Retinal pigment epithelial cell (primary cell): ENCODE results near the gene OR2T2.
"Not testable (repeated sequence)": the region's sequence is repeated elsewhere in the genome, so short reads cannot be mapped to it uniquely, and the experiment has no call there.

Experiments
- DNase-seq: peaks from one replicate; pipeline ENCODE4 v3.0.0-alpha.2; 2010; ENCODE audit warnings: low read depth
- H3K4me3 ChIP-seq: 2 replicates; pipeline ENCODE4 v1.5.1; 2011; ENCODE audit warnings: mild to moderate bottlenecking, low read length, control low read depth, moderate library complexity

Gene OR2T2

DNA sequence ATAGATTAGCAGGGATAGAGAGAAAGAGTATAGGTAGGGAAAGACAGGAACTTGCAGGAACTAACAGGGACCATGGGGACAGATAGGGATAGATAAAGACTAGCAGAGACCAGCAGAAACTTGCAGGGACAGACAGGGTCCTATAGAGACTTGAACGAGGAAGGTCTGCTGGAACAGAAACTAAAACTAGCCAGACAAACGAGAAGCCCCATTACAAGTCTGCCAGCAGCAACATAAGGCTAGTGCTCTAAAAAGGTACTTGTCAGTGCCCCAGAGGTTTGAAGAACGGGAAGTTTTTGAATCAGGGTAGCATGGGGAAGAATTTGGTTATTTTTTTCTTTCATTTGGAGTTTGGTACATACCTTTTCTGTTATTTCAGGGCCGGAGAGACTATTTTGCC, 13.2 kb upstream of the OR2T2 start:
- DNase-seq, H3K4me3 ChIP-seq: not testable (repeated sequence)

DNA sequence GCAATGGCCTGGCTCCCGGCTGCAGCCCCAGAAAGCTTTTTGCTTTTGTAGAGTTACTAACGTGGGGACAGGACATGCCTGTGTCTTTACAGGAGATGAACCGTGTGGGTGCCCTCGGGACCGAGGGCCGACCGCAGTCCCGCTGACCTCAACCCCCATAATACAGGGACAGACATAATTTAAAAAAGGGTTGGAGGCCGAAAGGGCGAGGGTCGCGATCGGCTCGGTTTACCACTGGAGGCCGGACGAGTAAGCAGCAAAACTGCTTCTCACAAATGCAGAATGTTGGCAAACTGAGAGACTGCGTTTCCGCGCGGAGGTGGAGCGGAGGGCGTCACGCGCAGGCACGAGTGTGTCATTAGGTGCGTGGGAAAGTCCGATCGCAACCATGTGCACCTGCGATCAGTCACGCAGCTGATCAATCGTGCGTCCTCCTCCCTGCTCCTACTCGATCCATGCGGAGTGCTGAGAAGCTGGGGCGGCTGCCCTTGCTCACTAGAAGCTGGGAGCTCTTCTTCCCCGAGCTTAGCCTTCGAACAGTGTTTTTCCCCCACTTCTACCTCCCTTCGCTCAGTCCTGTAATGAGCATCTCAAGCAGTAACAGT, 11.5 kb upstream of the OR2T2 start:
- not testable (repeated sequence) for H3K4me3 ChIP-seq, DNase-seq

DNA sequence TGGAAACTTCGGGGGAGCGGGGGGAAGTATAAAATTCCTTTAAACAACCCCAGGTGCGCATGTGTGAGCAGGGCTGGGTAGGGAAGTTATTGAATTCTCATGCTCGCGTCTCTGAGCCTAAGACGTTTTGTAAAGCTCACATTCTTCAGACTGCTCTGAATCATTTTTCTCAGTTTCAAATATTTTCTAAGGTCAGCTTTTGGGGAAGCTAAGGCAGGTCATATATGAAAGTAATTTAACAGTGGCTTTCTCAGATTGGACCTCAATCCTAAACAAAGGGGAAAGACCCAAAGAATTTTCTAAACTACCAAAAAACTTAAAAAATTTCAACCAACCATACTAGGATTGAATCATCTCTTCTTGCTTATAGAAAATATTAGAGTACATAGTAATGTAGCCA, 10.5 kb upstream of the OR2T2 start:
- H3K4me3 ChIP-seq, DNase-seq: not testable (repeated sequence)

DNA sequence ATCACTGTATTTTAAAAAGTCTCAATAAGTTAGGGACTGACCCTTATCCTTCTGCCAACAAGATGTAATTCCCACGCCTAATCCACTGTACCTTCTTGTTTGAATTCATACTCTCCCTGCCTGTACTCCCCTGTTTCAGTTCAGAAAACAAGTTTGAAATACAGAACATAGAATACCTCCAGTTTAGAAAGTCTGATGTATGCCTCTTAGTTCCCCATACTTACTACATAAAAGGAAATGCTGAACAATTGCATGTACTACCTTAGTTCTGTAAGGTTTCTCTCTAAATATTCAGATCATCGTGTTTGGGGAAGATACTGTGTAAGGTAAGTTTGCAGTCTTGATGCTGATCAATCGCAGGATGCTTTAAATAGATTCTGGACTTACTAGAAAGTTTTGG, 9.1 kb upstream of the OR2T2 start:
- DNase-seq, H3K4me3 ChIP-seq: not testable (repeated sequence)

DNA sequence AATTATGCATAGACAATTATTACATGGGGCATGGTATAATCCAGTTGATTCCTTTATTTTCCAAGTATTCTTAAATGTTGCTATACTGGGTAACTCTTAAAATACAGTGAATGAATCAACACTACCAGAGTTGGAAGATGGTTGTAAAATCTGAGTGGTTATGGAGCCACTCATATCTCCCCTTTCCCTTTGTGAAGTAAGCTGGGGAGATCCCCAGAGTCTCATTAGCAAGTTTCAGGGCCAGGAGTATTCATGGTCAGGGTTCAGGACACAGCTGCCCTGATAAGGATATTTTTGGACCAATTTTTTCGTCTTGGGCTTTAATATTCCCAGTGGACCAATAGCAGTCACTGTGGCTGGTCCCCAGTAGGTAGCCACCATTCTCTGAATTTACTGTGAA, 6.8 kb upstream of the OR2T2 start:
- DNase-seq, H3K4me3 ChIP-seq: not testable (repeated sequence)

DNA sequence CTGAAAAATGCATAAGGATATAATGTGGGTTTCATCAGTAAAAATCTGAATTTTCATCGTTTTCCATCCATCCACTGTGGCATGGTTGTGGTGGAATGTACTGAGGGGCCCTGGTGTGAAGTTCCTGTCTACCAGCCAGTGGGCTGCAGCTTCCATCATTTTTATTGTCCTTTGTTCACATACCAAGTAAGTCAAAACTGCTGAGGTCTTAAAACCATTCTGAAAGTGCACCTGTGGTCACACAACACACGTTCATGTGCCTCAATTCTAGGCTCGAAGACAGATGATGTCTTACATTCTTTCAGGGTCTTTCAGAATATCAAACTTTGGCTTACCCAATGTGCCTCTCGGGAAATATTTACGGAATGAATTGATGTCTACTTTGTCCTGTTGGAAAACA, 6.2 kb upstream of the OR2T2 start:
- DNase-seq, H3K4me3 ChIP-seq: not testable (repeated sequence)

DNA sequence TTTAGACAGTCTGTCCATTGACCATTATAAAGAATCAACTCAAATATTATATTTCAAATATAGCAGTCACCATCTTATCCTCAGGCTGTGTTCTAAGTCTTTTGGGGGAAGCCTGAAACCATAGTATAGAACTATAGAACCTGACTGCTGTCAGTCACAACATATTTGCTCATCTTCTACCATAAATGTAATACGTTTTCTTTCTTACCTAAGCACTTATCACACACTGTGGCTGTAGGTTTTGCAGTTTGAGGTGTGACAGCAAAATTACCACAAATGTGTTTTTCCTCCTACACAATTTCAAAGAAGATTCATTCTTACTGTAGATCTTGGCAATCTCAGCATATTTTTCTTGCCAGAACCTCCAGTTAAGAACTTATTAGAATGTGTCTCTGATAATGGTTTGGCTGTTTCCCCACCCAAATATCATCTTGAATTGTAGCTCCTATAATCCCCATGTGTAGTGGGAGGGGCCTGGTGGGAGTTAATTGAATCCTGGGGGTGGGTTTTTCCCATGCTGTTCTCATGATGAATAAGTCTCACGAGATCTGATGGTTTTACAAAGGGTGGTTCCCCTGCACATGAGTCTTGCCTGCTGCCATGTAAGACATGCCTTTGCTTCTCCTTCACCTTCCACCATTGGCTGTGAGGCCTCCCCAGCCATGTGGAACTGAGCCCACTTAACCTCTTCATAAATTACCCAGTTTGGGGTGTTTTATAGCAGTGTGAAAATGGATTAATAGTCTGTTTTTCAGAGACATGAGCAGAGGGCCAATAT, 2.7 kb upstream of the OR2T2 start:
- H3K4me3 ChIP-seq, DNase-seq: not testable (repeated sequence)

DNA sequence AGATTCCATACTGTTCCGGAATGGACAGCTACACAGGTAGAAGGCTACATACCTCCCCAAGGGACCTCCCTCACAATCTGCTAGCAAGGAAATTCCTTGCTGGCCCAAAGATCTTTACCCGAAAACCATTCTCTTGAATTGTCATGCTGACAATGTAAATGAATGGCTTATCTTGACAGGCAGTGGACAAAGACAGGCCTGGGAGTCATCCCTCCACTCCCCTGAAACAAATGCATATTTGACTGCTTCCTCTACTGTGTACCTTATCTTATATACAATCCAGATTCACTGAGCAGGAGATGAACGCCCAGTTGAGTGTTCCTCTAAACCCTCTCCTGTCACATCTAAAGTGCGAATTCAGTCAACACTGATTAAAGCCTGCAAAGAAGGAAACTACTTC, 834 bp upstream of the OR2T2 start:
- DNase-seq, H3K4me3 ChIP-seq: not testable (repeated sequence)

DNA sequence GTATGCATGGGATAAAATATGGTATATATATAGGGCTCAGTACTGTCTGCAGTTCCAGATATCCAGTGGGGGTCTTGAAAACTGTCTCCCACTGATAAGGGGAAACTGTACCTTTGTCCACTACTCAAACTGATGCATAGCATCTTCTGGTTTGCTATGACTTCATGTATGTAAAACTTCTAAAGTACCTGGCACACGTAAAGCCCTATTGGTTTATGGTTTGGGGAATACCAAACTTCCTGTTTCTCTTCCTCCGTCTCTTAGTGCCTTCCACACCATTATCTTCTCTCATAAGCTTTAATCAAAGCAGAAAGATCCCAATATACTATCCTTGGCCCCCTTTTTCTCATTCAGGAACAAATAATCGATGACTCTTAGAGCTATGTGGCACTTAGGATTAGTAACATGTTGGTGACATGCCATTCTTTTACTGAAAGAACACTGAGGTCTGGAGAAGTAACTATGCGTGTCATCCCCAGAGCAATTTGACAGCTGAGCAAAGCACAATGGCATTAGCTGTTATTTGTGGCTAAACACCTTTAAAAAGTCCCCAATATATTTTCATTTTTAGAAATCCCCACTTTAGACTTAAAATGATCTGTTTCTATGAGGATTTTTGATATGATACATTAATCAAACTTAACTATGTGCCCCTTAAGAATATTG, 3.1 kb downstream of the OR2T2 start:
- DNase-seq, H3K4me3 ChIP-seq: not testable (repeated sequence)

DNA sequence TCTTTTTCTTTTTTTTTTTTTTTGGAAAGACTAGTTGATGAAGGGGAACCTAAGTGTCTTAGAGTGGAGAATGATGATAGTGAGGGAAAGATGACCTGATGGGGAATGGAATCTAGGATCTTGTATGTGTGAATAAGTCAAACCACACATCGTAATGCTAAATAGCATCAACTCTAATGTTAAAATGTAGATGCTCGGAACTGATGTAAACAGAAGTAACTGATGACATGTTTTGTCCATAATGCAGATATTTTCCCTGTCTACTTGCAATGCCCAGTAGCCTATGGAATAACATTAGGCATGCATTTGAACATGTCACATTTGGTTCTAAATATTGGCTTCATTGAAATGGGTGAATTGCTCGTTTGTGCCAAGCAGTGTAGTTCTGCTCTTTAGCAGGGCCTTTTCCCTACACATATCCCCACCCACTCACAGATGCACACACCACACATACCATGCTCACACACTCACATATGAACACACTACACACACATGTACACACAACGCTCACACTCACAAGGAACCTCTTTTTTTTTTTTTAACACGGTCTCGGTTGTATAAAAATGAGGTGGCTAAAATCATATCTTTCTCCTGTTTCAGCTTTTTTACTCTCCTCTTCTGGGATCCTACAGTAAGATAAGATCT, 4.5 kb downstream of the OR2T2 start:
- not testable (repeated sequence) for DNase-seq, H3K4me3 ChIP-seq

DNA sequence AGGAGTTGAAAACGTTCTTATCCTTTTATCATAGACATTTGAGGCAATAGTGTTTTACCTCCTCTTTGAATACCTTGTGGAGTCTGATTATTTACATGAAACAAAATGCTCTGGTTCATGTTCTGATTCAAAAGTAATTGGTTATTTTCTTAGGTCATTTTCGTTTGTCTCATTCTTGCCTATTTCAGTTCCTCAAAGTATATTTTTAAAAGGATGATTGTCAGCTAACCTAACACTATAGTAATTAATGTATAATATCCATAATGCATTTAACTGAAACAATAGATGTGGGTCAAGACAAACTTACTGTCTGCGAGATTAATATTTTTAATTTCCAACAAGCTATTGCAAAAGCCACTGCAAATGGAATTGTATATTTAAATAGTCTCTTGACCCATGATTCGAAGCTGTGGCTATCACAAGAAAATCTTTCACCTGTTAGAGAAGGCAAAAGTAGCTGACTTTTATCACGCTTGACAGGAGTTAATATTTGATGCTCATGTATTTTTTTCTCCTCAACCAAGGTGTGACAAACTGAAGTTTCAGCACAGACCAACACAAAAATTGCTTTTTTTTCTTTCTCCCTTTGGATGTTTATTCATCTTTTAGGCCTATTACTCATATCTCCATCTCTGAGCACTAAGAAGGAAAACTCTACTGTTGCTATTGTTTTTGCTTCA, 5.2 kb downstream of the OR2T2 start:
- not testable (repeated sequence) for H3K4me3 ChIP-seq, DNase-seq

DNA sequence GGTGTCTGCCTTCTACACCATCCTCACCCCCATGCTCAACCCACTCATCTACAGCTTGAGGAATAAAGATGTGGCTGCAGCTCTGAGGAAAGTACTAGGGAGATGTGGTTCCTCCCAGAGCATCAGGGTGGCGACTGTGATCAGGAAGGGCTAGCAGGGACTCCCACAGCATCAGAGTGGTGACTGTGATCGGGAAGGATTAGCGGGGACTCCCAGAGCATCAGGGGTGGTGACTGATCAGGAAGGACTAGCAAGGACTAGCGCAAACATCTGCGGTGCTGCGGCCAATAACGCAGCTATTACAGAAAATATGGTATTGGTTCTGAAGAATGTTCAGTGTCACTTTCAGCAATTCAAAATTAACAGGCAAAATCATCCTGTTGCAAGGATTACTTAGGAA, 8.2 kb downstream of the OR2T2 start:
- H3K4me3 ChIP-seq, DNase-seq: not testable (repeated sequence)

DNA sequence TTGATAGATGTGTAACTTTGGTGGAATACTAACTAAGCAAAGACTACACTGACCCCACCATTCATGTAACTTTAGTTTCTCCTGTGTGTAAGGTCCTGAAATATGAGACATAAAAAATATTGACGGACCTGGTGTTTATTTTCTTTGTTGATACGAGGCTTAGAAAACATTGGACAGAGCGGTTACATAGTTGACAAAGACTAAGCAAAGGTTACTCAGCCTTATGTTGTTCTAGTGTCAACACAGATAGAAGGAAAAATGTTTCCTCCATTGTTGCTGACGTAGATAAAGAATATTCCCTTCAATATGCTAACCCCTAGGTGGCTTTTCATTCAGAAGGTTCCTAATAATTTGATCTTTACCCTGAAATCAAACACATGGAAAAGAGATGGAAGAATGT, 9.6 kb downstream of the OR2T2 start:
- not testable (repeated sequence) for DNase-seq, H3K4me3 ChIP-seq

DNA sequence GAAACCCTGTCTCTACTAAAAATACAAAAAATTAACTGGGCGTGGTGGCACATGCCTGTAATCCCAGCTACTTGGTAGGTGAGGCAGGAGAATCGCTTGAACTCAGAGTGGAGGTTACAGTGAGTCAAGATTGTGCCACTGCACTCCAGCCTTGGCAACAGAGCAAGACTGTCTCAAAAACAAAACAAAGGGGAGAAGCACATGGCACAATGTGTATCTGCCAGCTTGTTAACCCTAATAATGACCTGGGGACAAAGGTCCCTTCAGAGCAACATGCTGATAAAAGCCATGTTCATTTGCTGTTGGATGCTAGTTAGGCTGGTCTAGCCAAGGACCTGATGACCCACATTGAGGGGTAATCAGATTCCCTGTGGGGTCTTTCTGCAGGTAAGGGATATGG, 11.2 kb downstream of the OR2T2 start:
- not testable (repeated sequence) for DNase-seq, H3K4me3 ChIP-seq

DNA sequence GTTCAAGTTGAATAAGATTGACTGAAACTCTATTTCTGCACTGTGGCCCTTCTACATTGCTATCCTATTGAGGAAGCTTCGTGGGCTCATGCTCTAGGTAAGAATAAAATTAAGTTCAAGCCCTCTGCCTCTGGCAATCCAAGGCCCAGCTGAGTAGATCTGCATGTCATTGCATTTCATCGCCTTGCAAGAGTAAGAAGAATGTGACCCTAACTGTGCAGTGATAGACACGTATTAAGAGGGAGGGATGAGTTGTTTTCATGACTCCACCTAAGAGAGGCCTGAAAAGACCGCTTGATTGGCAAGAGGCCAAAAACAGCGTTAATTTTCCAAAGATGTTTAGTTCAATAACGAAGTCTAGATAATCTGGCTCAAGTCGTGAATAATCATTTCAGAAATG, 13.7 kb downstream of the OR2T2 start:
- not testable (repeated sequence) for DNase-seq, H3K4me3 ChIP-seq
